C4-2B (cell line): Measurements from ENCODE around the gene TSPAN32.

Experiments
- ZFX ChIP-seq: fragments of 450-650 bp; IDR thresholded peaks from 2 replicates; pipeline ENCODE4 v1.6.1; 2017
- TF ChIP-seq, protein P1 (sequence below): fragments of 450-650 bp; conservative IDR thresholded peaks from 2 replicates; pipeline ENCODE4 v1.5.1; 2017; ENCODE audit warnings: mild to moderate bottlenecking

GRCh38 chr11:2321311-2321683 is 19.5 kb downstream of the TSPAN32 start:
- TF ChIP-seq, protein P1, sequence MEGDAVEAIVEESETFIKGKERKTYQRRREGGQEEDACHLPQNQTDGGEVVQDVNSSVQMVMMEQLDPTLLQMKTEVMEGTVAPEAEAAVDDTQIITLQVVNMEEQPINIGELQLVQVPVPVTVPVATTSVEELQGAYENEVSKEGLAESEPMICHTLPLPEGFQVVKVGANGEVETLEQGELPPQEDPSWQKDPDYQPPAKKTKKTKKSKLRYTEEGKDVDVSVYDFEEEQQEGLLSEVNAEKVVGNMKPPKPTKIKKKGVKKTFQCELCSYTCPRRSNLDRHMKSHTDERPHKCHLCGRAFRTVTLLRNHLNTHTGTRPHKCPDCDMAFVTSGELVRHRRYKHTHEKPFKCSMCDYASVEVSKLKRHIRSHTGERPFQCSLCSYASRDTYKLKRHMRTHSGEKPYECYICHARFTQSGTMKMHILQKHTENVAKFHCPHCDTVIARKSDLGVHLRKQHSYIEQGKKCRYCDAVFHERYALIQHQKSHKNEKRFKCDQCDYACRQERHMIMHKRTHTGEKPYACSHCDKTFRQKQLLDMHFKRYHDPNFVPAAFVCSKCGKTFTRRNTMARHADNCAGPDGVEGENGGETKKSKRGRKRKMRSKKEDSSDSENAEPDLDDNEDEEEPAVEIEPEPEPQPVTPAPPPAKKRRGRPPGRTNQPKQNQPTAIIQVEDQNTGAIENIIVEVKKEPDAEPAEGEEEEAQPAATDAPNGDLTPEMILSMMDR: no peak
- no peak for TF ChIP-seq ZFX
